Occipital lobe (tissue), 2 donors: Measurements from ENCODE around the gene APBA2. TPM values are rescaled to one million over a fixed set of nuclear protein-coding genes. Genes with fewer than 3 reads are reported as not detected.
A peak's percentile ranks its signal among the peaks of the same experiment; 100 is the strongest.
"Not testable (repeated sequence)": the region's sequence is repeated elsewhere in the genome, so short reads cannot be mapped to it uniquely, and the experiment has no call there.

ENCODE experiments used
- DNase-seq: peaks from one replicate; lab custom pipeline; 2025; lab: John Stamatoyannopoulos, UW
- total RNA-seq: library from RNA; depleted of rRNA; stranded (reverse); fragments of >200 nt; gene quantifications from one replicate; pipeline ENCODE4 v1.2.3, GENCODE V29; 2014

APBA2 gene
- 108 TPM for total RNA-seq

DNA sequence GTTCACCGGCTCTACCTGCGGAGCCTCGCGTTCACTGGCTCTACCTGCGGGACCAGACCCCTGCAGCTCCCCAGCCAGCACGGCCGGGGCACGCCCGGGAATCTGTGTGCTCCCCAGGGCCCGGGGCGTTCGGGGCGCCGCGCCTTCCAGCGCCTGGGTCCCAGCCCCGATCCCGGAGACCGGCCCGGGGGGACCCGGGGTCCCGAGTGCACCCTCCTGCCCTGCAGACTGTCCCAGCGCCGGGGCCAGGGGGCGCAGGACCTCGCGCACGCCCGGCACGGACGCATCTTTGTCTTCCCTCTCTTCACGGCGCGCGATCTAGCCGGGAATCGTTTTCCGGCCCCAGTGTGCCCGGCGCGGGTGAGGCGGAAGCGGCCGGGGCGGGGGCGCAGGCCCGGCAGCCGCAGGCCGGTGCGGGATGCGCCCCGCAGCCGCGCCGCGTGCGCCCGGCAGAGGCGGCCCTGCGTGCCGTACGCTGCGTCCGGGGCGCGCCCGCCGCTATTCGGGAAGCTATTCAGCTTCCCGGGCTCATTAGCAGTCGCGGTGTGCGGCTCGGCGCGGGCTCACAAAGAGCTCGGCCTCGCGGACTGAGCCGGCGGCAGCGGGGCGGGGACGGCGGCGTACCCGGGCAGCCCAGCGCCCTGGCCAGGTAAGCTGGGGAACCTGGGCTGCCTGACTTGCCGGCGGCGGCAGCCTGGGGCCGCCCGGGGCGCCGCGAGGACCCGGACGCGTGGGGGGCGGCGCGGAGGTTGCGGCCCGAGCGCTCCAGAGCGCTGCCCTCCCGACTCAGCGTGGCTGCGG lies at the start of gene APBA2:
TSS of gene APBA2 (plus strand) at position 345 of the 801 bp plus-strand sequence. CDS start 167,911 bp downstream, outside the sequence.
- peak; percentile 42 for DNase-seq

DNA sequence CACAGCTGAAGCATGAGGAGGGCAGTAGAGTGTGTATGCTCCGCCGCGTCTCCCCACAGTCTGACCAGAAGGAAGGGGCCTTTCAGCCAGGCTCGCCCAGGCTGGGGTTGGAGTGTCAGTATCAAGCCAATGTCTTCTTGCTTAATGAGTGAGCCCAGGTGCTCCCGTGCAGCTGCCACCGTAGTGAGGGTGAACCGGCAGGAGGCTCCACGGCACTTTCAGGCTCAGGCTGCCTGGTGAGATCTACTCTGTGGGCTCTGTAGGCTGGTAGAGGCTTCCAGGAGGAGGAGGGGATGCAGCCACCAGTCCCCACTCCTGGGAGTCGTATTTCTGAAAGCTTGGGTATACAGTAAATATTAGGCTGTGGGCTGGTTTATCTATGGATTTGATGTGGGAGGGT lies 45.5 kb upstream of the APBA2 start:
- DNase-seq, result not testable (repeated sequence)

GRCh38 chr15:28842210-28842609 lies 43.6 kb upstream of the APBA2 start:
- DNase-seq, result not testable (repeated sequence)

DNA sequence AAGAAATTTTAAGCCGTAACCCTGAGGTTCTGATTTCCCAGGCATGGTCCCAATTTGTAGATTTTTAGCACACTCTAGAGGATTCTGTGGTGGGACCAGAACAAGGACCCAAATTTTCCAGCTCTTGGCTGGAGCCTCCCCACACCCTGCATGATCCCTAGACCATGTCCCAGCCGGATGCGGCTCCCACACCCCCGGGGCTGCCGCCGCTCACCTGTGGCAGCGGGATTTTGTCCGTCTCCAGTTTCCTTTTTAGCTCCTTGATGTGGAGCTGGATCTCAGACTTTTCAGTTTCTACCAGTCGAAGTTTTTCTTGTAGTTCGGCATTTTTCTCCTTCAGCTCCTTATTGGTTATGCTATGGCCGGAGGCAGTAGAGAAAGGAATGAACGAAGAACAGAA lies 42.3 kb upstream of the APBA2 start:
- not testable (repeated sequence) for DNase-seq

DNA sequence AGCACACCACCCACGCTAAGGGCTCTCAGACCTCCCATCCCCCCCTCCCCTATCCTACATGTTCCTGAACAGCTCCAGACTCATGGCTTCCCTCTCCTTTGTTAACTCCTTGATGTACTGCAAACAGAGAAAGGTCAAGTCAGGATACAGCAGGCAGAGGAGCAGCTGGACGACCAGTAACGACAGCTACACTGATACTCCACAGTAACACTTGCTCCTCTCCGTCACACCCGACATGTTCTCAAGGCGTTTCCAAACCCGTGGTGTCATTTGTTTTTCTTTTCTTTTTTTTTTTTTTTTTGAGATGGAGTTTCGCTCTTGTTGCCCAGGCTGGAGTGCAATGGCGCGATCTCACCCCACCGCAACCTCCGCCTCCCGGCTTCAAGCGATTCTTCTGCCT lies 41.6 kb upstream of the APBA2 start:
- not testable (repeated sequence) for DNase-seq

GRCh38 chr15:28847247-28847646 lies 38.5 kb upstream of the APBA2 start:
- not testable (repeated sequence) for DNase-seq

DNA sequence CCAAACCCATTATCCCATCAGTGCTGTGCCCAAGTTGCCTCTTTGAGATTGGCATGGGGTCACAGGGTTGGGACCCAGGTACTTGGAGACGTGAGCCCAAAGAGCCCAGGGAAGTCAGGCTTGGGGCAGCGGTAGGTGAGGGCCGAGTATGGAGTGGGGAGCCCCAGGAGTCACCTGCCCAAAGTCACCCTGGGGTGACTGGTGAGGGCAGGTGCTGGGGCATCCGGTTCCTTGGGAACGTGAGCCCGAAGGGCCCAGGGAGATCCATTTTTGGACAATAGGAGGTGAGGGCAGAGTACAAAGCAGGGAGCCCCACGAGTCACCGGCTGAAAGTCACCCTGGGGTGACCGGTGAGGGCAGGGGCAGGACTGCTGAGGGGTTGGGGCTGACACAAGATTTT lies 37.8 kb upstream of the APBA2 start:
- not testable (repeated sequence) for DNase-seq

DNA sequence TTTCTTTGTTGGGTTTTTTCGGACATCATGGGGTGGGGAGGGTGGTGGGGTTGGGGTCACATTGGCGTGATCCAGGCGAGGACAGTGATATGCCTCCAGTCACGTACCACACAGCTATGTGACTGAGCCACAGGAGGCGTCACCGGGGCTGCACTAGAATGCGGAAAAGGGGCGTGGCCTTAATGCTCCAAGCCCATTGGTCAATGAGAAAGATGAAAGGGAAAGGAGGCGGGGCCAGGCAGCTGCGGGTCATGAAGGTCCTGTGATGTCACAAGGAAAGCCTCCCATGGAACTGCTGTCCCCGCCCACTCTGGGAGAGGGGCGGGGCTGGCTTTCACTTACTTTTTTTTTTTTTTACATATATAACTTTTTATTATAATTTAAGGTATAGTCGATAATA lies 37.3 kb upstream of the APBA2 start, which contains the start of gene GOLGA6L7:
TSS of gene GOLGA6L7 (minus strand) at position 124 of the 400 bp plus-strand sequence. CDS start at position 29, 95 bp downstream.
- DNase-seq, result not testable (repeated sequence)

GRCh38 chr15:28849271-28849670 lies 36.5 kb upstream of the APBA2 start:
- DNase-seq, result not testable (repeated sequence)

- not testable (repeated sequence) for DNase-seq
These were observed 36.0 kb upstream of the APBA2 start for GRCh38 chr15:28849766-28850165.

- DNase-seq, result not testable (repeated sequence)
These were observed 32.1 kb upstream of the APBA2 start for GRCh38 chr15:28853654-28854053.

GRCh38 chr15:28854578-28854977 lies 31.2 kb upstream of the APBA2 start:
- not testable (repeated sequence) for DNase-seq

- DNase-seq, result no peak
These were observed 24.7 kb upstream of the APBA2 start for GRCh38 chr15:28861031-28861534.

DNA sequence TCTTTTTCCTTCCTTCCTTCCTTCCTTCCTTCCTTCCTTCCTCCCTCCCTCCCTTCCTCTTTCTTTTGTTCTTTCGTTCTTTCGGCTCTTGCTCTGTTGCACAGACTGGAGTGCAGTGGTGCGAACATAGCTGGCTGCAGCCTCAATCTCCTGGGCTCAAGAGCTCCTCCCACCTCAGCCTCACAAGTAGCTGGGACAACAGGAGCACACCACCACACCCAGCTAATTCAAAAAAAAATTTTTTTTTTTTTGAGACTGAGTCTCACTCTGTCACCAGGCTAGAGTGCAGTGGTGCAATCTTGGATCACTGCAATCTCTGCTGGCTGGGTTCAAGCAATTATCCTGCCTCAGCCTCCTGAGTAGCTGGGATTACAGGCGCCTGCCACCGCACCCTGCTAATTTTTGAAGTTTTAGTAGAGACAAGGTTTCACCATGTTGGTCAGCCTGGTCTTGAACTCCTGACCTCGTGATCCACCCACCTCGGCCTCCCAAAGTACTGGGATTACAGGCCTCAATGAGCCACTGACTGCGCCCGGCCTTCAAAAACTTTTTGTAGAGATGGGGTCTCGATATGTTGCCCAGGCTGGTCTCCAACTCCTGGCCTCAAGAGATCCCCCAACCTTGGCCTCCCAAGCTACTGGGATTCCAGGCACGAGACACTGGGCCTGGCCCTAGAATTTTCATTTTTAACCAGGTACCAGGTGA lies 24.0 kb upstream of the APBA2 start:
- DNase-seq, result not testable (repeated sequence)

- no peak for DNase-seq
These were observed 16.9 kb upstream of the APBA2 start for GRCh38 chr15:28868744-28869345.

- no peak for DNase-seq
These were observed 14.6 kb upstream of the APBA2 start for GRCh38 chr15:28871168-28871567.

- no peak for DNase-seq
These were observed 12.8 kb upstream of the APBA2 start for GRCh38 chr15:28873006-28873405.

- no peak for DNase-seq
These were observed 12.1 kb upstream of the APBA2 start for GRCh38 chr15:28873585-28874190.

GRCh38 chr15:28875461-28876000 lies 10.2 kb upstream of the APBA2 start:
- no peak for DNase-seq

GRCh38 chr15:28876131-28876844 lies 9.5 kb upstream of the APBA2 start:
- DNase-seq, result no peak

GRCh38 chr15:28876845-28877185 lies 9.0 kb upstream of the APBA2 start:
- no peak for DNase-seq
